Middle frontal gyrus (tissue), 1 donor: ENCODE data around the gene KLHL29.

Experiments used
- DNase-seq: peaks from one replicate; pipeline ENCODE4 v3.0.0-alpha.2; 2015; ENCODE audit warnings: low spot score; ENCODE audit errors: extremely low spot score

The KLHL29 gene

GRCh38 chr2:23566241-23567142 is 181.5 kb downstream of the KLHL29 start:
- DNase-seq = no peak

DNA sequence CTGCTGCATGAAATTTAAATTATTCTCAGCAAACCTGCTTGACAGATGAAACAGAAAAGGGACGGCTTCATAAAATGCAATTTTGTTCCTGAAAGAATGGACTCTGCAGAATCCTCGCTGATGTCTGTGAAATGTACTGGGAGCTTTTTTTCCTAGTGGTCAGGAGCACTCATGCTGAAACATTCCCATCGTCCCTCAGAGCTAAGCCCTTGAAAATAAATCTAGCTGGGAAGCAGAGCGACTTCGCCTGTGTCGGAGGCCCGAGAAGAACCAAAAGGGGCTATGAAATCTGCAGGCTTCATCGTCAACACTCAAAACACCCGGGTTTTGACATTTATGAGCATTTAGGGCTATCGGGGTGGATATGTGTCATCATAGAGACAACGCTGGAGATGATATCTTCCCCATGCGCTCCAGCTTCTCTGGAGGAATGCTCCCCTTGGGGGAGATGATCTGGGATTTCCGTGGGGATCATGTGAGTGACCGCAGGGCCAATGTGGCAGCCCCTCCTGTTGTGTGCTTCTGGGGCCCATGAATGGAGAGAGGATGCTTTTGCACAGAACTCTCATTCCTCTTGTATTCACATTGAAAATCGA is 182.3 kb downstream of the KLHL29 start:
- DNase-seq = no peak

- no peak for DNase-seq
These were observed 183.2 kb downstream of the KLHL29 start for GRCh38 chr2:23568211-23568610.

DNA sequence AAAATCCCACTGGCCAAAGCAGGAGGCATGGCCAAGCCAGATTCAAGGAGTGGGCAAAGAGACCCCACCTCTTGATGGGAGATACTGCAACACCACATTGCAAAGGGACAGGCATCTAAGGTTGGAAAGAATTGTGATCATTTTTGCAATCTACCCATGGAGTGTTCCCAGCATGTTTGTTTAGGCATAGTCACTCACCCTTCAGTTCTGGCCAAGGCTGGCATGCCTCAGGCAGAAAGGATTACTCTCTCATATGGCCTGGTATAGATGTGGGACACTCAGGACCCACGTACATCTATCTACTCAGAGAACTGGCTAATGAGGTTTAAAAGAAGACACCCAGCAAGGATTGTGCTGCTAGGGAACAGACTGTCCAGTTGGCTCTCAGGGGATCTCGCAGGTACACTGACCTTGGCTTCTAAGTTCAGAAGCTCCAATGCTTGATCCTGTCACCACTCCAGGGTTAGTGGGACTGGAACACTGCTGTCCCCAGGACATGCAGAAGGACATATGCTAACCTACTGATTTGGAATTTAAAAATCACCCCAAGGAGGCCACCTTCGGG is 183.7 kb downstream of the KLHL29 start:
- no peak for DNase-seq

GRCh38 chr2:23569761-23570365 is 184.9 kb downstream of the KLHL29 start:
- no peak for DNase-seq

GRCh38 chr2:23571085-23571484 is 186.1 kb downstream of the KLHL29 start:
- no peak for DNase-seq

- no peak for DNase-seq
These were observed 186.7 kb downstream of the KLHL29 start for GRCh38 chr2:23571527-23572282.

- no peak for DNase-seq
These were observed 190.1 kb downstream of the KLHL29 start for GRCh38 chr2:23574919-23575654.

GRCh38 chr2:23578964-23579671 is 194.1 kb downstream of the KLHL29 start:
- no peak for DNase-seq

DNA sequence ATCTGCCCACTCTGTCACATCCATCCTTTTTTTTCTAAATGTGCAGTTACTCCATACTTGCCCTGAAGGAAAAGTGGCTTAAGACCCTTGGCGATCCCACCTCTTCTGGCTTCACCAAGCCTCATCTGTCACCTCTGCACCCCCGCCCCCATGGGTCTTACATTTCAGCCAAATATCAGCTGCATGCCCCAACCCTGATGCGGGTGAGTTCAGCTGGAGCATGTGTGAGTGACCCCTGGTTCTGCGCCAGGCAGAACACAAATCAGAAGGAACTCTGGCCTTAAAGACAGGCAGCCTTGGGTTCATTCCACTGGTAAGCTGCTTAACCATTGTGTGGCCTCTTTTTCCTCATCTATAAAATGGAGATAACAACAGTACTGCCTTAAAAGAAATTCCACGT is 194.7 kb downstream of the KLHL29 start:
- no peak for DNase-seq

GRCh38 chr2:23583467-23583866 is 198.5 kb downstream of the KLHL29 start:
- no peak for DNase-seq

DNA sequence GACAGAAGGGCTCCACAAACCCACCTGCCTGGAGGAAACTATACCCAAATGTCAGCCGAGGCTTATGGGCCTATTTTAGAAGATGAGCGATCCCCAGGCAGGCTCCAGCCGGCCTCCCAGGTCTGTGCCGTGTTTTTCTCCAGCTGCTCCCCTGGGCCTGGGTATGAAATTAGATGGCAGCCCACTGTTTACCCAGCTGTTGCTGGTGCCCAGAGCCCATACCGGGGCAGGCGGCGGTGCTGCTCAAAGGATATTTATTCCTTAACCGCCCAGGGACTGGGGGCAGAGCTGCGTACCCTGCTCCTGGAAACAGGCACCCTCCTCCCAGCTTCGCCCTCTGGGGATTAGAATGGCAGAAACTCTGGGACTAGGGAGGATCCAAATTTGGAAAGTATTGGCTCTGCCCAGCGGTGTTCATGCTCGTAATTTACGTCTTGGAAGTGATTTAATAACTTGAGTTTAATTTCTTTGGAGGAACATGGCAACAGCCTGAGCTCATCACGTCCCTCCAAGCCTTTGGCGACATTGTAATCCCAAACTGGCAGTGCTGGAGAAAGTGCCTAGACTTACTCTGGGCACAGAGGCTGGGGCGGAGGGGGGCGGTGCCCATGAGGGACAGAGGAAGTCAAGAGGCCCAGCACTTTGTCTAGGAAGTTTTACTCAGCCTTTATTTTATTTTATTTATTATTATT is 199.2 kb downstream of the KLHL29 start:
- DNase-seq = no peak

DNA sequence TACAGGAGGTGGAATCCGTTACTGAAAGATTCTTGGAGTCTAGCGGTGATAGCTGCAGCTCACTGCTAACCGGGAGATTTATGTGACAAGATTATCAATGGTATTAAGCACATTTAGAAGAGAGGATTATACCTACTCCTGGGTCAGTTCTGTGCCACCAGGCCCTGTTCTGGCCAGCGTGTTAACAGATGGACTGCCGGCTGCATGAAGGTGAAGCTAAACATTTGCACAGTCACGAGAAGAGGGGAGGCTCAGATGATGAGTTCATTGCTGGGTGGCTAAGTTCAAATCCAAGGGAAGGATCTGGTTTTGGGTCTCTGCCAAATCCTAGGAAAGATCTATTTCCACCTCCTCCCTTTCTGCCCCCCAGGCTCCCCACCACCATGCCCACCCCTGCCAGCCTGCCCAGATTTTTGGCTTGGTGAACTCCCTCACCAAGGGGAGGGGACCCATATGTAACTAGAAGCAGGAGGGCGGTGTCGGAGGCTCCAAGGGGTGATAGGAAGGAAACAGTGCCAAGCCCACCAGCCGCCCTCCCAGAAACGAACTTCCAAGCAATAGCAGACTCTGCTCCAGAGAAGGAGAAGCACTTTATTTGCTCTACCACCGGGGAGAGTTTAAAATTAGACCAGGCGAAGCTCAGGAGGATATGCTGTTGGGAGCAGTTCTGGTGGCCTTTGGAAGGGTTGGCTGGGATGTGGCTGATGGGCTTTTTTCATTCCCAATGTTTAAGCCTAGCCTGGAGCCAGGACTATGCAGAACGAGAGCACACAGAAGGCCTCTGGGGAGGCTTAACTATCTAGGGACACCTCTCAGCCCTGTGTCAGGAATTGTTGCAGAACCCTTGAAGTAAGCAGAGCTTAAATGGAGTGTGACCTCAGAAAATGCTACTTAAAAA is 200.5 kb downstream of the KLHL29 start:
- no peak for DNase-seq

DNA sequence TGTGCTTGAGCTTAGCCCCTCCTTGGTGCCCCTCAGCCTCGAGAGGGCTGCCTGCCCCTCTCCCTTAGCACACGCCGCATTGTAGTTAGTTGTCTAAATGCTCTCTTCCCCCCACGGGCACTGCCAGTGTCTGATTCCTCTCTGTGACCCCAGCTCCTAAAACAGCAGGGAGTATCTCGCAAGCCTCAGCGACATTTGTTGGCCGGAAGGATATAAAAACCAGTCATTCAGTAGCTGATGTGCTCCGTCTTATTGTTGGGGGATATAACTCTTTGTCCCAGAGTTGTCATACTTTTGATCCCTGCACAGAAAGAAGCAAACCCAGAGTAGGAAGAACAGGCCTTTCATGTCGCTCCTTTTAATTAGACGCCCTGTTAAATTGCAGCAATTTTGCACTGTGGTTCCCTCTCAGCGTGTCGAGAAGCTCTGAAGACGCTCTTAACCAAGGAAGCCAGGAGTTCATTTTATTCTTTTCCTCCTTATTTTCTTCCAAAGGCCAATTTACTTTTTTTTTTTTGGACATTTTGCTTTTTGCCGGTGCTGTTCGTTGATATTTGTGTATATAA is 201.8 kb downstream of the KLHL29 start:
- no peak for DNase-seq

- no peak for DNase-seq
These were observed 202.4 kb downstream of the KLHL29 start for GRCh38 chr2:23587341-23587880.

DNA sequence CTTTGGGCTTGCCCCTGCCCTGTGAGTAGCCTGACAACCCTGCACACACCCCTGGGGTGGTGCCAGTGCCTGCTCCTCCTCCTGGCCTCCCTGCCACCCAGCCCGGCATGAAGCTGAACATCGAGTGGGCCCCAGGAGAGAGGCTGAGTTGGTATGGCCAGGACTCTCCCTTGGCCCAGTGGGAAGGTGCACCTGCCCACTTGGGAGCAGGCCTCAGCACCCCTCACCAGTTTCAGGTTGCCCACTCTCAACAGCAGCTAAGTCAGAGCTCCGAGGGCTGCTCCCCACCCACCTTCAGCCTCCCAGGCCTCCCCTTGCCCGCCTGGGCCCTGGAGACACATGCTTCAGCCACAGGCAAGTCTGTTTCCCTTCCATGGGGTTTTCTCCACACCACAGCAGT is 203.1 kb downstream of the KLHL29 start:
- DNase-seq = no peak

- DNase-seq = no peak
These were observed 203.7 kb downstream of the KLHL29 start for GRCh38 chr2:23588508-23589201.
